GM18868 (cell line): ENCODE results near the gene KRT34.
"Not testable (repeated sequence)": the region's sequence is repeated elsewhere in the genome, so short reads cannot be mapped to it uniquely, and the experiment has no call there.

ENCODE experiments used
- ATAC-seq: cut with Tn5 transposase; IDR thresholded peaks from one replicate; pipeline ENCODE4 v1.9.1; 2021; ENCODE audit warnings: mild to moderate bottlenecking, moderate library complexity; ENCODE audit not compliant: unreplicated experiment

Gene KRT34

GRCh38 chr17:41406205-41406604 lies 24.1 kb upstream of the KRT34 start:
- no peak for ATAC-seq

DNA sequence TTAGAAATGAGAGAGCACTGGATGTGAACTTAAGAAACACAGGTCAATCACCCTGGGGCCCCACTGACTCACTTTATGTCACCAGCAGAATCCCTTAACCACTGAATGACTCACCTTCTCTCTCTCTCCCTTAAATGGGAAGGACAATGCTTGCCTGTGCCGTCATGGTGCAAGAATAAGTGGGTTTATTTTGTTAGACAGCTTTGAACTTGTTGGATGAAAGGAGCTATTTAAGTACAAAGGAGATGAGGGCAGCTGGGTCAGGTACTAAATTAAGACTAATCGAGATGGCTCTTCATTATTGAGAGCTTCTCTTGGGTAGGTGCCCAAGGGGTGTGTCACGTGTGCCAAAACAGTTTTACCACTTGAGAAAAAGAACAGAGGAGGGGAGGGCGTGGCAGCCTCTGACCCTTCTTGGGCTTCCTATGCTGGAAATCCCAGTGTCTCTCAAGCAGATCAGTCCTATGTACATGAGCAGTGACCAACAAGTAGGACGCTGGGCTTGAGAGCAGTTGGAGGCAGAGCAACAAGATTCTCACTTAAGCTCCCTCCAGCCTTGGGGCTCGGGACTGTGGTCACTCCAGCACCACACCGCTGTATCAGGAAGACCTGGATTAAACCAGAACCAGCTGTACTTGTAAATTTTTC lies 22.0 kb upstream of the KRT34 start:
- no peak for ATAC-seq

GRCh38 chr17:41403404-41404023 lies 21.4 kb upstream of the KRT34 start:
- no peak for ATAC-seq

DNA sequence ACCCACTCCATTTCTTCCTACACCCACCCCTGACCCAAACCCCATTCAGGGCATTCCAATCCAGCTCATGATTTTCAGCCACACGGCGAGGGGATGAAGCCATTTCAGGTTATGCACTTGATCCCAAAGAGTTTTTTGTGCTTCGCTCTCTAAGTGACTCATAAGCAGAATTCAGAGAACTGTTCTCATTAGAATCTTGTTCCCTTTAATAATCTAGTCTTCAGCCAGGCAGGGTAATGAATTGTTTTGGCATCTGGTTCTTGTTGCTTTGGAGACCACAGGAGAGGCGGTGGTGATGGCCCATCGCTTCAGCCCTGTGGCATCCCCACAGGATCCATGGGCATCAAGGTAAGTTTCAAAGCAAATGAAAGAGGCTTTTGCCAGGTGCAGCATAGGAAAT lies 20.1 kb upstream of the KRT34 start:
- no peak for ATAC-seq

DNA sequence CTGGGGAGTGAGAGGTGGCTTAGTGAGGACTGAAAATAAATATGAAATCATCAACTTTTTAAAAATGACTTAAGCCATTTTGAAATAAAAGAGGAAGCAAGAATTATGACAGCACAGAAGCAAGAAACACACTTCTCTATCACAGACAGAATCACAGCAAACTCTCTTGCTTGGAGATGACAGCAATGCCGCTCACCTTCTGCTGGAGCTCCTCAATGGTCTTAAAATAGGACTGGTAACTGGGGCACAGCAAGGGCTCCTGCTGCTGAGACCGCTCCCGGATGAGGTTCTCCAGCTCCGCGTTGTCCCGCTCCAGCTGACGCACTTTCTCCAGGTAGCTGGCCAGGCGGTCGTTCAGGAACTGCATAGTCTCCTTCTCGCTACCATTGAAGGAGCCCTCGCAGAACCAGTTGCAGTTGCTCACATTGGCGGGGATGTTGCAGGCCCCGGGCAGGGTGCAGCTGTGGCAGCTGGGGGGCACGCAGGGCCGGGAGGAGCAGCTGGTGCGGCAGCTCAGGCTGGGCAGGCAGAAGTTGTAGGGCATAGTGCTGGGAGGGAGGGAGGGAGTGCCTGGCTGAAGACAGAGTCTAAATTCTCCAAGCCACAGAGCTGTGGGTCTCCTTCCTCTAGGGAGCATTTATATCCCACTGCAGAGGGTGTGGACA lies 15.0 kb upstream of the KRT34 start, which contains the start of gene KRT31:
Gene KRT31, minus strand, starts transcription at position 613 of the 665 bp plus-strand sequence. Its CDS starts 69 bp downstream, at position 544.
- ATAC-seq = no peak

- no peak for ATAC-seq
These were observed 14.2 kb upstream of the KRT34 start for GRCh38 chr17:41396340-41396739.

- ATAC-seq = no peak
These were observed 13.5 kb upstream of the KRT34 start for GRCh38 chr17:41395611-41396010.

- not testable (repeated sequence) for ATAC-seq
These were observed 12.9 kb upstream of the KRT34 start for GRCh38 chr17:41395044-41395443.

DNA sequence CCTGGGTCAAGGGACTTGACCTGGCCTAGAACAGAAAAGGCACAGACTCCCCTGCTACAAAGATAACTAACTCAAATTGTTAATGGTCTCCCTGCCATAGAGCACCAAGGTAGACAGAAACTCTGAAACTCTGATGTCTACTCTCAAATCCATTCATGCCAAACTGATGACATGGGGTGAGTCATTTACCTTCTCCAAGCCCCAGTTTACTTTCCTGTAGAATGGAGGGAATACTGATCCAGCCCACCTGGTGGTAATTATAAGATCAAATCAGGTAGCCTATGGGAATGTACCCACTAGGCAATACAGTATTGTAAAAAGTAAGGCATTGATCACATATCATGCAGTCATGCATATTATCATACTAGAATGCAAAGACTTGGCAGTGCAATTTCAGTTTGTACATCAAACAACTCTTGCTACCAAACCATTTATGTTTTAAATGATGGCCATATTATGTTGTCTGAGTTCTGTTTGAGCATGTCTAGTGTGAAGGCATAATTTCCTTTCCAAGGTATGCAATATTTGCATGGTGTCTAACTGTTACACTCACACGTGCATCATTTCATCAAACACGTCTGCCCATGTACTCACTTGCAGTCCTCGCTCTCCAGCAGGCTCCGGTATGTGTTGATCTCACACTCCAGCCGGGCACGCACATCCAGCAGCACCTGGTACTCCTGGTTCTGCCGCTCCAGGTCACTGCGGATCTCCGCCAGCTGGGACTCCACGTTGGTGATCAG lies 12.3 kb upstream of the KRT34 start:
- no peak for ATAC-seq

GRCh38 chr17:41393826-41394225 lies 11.7 kb upstream of the KRT34 start:
- ATAC-seq = no peak

DNA sequence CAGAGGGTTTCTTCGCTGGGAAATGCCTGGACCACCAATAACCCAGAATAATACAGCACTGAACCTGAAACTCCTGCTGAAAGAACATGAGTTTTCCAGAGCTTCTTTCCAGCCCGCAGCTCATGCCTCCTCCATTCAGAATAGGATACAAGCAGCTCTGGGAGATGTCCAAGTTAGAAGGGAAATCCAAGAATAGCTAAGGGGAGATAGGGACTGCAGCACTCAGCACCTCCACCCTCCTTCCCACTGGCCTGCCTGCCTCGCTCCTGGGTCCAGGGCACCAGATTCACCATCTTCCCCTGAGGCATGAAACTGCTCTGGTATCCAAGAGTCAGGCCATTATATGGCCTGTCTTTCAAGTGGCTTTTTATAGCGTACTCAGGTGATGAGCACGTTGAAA lies 11.2 kb upstream of the KRT34 start:
- no peak for ATAC-seq

DNA sequence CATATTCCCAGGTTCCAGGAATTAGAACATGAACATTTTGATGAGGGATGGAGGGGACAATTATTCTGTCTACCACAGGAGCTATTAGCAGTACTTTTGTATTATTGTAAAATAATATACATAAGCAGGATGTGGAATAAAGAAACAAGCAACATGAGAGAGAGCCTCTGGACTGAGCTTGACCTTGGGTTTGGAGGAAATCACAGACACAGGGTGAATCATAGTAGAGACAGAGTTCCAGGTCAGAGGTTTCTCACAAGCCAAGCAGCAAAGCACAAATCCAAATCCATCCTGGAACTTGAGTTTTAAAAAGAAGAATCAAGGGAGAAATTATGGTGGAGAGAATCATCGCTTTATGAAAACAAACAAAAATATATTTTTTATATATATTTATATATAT lies 10.2 kb upstream of the KRT34 start:
- no peak for ATAC-seq

- no peak for ATAC-seq
These were observed 9.4 kb upstream of the KRT34 start for GRCh38 chr17:41391535-41391934.

GRCh38 chr17:41390411-41390938 lies 8.4 kb upstream of the KRT34 start:
- no peak for ATAC-seq

- ATAC-seq = no peak
These were observed 5.6 kb upstream of the KRT34 start for GRCh38 chr17:41387670-41388069.

DNA sequence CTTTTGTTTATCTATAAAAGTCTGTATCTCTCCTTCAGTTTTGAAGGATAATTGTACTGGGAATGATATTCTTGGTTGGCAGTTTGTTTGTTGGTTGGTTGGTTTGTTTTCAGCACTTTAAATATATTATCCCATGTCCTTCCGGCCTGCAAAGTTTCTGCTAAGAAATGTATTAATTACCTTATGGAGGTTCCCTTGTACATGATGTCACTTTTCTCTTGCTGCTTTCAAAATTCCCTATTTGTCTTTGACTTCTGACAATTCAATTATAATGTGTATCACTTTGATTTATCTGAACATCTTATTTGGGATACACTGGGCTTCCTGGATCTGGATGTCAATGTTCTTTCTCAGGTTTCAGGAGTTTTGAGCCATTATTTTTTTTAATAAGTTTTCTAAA lies 4.1 kb upstream of the KRT34 start:
- ATAC-seq = no peak

- no peak for ATAC-seq
These were observed 1.6 kb upstream of the KRT34 start for GRCh38 chr17:41383690-41384089.

DNA sequence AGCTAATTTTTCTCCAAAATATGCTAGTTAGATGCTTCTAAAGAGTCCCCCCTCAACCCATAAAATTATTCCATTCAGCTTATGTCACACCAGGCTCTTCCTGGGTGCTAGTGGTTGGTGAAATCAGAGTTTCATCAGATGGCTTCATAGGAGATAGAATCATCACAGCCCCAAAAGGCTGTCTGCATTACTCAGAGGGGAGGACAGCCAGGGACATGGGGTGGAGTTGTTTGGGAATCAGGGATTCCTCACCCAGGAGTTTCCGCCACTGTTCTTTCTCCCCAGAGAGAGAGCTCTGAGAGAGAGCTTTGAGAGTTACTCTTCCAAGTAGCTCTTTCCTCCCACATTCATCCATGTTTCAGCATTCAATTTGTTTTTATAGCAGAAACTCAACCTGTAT lies 288 bp upstream of the KRT34 start:
- no peak for ATAC-seq

GRCh38 chr17:41380091-41380490 lies 2.0 kb downstream of the KRT34 start:
- ATAC-seq = not testable (repeated sequence)

GRCh38 chr17:41377546-41377945 lies 4.6 kb downstream of the KRT34 start:
- no peak for ATAC-seq

DNA sequence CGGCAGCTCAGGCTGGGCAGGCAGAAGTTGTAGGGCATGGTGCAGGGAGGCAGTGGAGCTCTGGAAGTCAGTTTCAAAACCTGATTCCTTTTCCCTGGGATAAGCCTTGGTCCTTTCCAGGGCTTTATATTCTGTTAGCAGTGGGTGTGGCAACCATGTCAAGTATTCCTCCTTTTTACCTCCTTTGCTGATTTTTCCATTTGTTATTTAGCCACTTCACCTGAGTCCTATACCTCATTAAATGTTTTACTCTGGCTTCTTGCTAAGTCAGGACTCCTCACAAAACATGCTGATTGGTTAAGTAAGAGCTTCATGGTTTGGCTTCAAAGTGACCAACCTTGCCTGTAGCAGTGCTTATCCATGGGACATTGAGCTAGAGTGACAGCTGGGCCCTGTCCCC lies 12.4 kb downstream of the KRT34 start, which contains the start of gene KRT33B:
Gene KRT33B, minus strand, starts transcription at position 101 of the 400 bp plus-strand sequence. Its CDS starts 63 bp downstream, at position 38.
- no peak for ATAC-seq
